Hepatocyte (in vitro differentiated cells): ENCODE results near the gene SRSF2. TPM values are rescaled to one million over a fixed set of nuclear protein-coding genes. Genes with fewer than 3 reads are reported as not detected.
"Not testable (repeated sequence)": the region's sequence is repeated elsewhere in the genome, so short reads cannot be mapped to it uniquely, and the experiment has no call there.

ENCODE experiments used
- DNase-seq: peaks from one replicate; pipeline ENCODE4 v3.0.0-alpha.2; 2016; ENCODE audit warnings: low spot score
- H2AFZ ChIP-seq: fragments of 200-600 bp; sonication (generic); 2 replicates; pipeline ENCODE4 v1.6.0; 2016; ENCODE audit warnings: antibody characterized with exemption, mild to moderate bottlenecking
- H3K27ac ChIP-seq: fragments of 200-600 bp; sonication (generic); 2 replicates; pipeline ENCODE4 v1.5.1; 2016; ENCODE audit warnings: mild to moderate bottlenecking
- H3K27me3 ChIP-seq: fragments of 200-600 bp; sonication (generic); 2 replicates; pipeline ENCODE4 v1.6.1; 2016
- H3K36me3 ChIP-seq: fragments of 200-600 bp; sonication (generic); replicated peaks from 2 replicates; pipeline ENCODE4 v1.5.1; 2016; ENCODE audit warnings: low read depth; ENCODE audit not compliant: insufficient read depth
- H3K4me1 ChIP-seq: fragments of 200-600 bp; sonication (generic); 2 replicates; pipeline ENCODE4 v1.5.1; 2016; ENCODE audit warnings: mild to moderate bottlenecking, moderate library complexity; ENCODE audit not compliant: insufficient read depth
- H3K4me2 ChIP-seq: fragments of 200-600 bp; sonication (generic); 2 replicates; pipeline ENCODE4 v1.6.0; 2016
- H3K4me3 ChIP-seq: fragments of 200-600 bp; sonication (generic); 2 replicates; pipeline ENCODE4 v1.5.1; 2016; ENCODE audit warnings: mild to moderate bottlenecking
- H3K79me2 ChIP-seq: fragments of 200-600 bp; sonication (generic); 2 replicates; pipeline ENCODE4 v1.6.0; 2017; ENCODE audit warnings: mild to moderate bottlenecking
- H3K9me2 ChIP-seq: fragments of 200-600 bp; sonication (generic); replicated peaks from 2 replicates; pipeline ENCODE4 v1.6.0; 2017; ENCODE audit warnings: mild to moderate bottlenecking; ENCODE audit not compliant: insufficient read depth
- H3K9me3 ChIP-seq: fragments of 200-600 bp; sonication (generic); 2 replicates; pipeline ENCODE4 v1.5.1; 2016; ENCODE audit warnings: low read depth, mild to moderate bottlenecking
- H4K20me1 ChIP-seq: fragments of 200-600 bp; sonication (generic); 2 replicates; pipeline ENCODE4 v1.6.0; 2016; ENCODE audit warnings: mild to moderate bottlenecking; ENCODE audit not compliant: insufficient read depth, poor library complexity, severe bottlenecking
- EZH2 ChIP-seq: fragments of 200-600 bp; sonication (generic); IDR thresholded peaks from 2 replicates; pipeline ENCODE4 v1.6.1; 2016; ENCODE audit warnings: antibody characterized with exemption, mild to moderate bottlenecking, borderline replicate concordance
- EZH2phosphoT487 ChIP-seq: fragments of 200-600 bp; sonication (generic); IDR thresholded peaks from one replicate; pipeline ENCODE4 v1.6.1; 2018; ENCODE audit warnings: antibody characterized with exemption, mild to moderate bottlenecking, low read depth, moderate library complexity; ENCODE audit not compliant: unreplicated experiment, severe bottlenecking
- WGBS: methylation state at CpG from one replicate; pipeline ENCODE4 v1.1.6; 2016; ENCODE audit warnings: low lambda C conversion rate; ENCODE audit errors: missing lambda C conversion rate; 5-methylcytosine and 5-hydroxymethylcytosine counted together
- polyA plus RNA-seq: library from polyadenylated mRNA; unstranded; fragments of >200 nt; fragmentation: Nextera tagmentation; extraction: Ambion mirVana; gene quantifications from 2 replicates; pipeline ENCODE4 v1.2.1, GENCODE V29; 2016
- total RNA-seq: library from RNA; depleted of rRNA; stranded (reverse); fragments of >200 nt; gene quantifications from 2 replicates; pipeline ENCODE4 v1.2.3, GENCODE V29; 2014
- TF ChIP-seq, protein P1 (sequence below): fragments of 200-600 bp; sonication (generic); IDR thresholded peaks from 2 replicates; pipeline ENCODE4 v1.5.1; 2016; ENCODE audit warnings: antibody characterized with exemption, mild to moderate bottlenecking; ENCODE audit not compliant: poor library complexity

Gene SRSF2
- total and polyA plus RNA-seq, 2 experiments from 2014 or later = 152 TPM

DNA sequence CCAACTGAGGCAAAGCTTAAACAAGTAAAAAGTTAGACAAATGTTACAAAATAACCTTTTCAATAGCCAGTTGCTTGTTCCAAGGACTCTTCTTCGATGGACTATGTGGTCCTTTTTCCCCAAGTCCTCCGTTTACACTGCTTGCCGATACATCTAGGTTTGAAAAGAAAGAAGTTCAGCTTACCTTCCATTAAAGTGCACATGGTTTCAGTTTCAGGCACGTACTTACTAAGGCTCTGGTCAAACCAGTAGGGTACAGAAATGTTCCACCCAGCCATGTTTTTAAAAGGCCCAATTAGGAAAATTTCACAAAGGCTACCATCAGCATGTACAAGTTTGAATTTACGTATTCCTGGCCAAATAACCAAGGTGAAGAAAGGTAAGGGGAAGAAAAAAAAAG lies 2.1 kb downstream of the SRSF2 start:
- TF ChIP-seq, protein P1, sequence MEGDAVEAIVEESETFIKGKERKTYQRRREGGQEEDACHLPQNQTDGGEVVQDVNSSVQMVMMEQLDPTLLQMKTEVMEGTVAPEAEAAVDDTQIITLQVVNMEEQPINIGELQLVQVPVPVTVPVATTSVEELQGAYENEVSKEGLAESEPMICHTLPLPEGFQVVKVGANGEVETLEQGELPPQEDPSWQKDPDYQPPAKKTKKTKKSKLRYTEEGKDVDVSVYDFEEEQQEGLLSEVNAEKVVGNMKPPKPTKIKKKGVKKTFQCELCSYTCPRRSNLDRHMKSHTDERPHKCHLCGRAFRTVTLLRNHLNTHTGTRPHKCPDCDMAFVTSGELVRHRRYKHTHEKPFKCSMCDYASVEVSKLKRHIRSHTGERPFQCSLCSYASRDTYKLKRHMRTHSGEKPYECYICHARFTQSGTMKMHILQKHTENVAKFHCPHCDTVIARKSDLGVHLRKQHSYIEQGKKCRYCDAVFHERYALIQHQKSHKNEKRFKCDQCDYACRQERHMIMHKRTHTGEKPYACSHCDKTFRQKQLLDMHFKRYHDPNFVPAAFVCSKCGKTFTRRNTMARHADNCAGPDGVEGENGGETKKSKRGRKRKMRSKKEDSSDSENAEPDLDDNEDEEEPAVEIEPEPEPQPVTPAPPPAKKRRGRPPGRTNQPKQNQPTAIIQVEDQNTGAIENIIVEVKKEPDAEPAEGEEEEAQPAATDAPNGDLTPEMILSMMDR = no peak
- TF ChIP-seq EZH2 (no peak), EZH2phosphoT487 (no peak)
- peak overlapping the region; percentile 95 for H3K27ac ChIP-seq
- WGBS = 17% methylated on average over 5 of the region's 5 CpGs
- H3K27me3 ChIP-seq = no peaks in the 10 kb centered on the region
- no peak for DNase-seq
- H3K9me3 ChIP-seq = no peaks in the 10 kb centered on the region
- peaks cover 21% of the 10 kb centered on the region for H3K4me1 ChIP-seq
- peaks cover 29% of the 10 kb centered on the region for H4K20me1 ChIP-seq
- no peak overlapping the region for H2AFZ ChIP-seq
- H3K4me3 ChIP-seq = peak overlapping the region; percentile 83
- H3K36me3 ChIP-seq = no peaks in the 10 kb centered on the region
- peak overlapping the region; percentile 92 for H3K4me2 ChIP-seq
- peaks cover 80% of the 10 kb centered on the region for H3K79me2 ChIP-seq
- H3K9me2 ChIP-seq = no peaks in the 10 kb centered on the region

DNA sequence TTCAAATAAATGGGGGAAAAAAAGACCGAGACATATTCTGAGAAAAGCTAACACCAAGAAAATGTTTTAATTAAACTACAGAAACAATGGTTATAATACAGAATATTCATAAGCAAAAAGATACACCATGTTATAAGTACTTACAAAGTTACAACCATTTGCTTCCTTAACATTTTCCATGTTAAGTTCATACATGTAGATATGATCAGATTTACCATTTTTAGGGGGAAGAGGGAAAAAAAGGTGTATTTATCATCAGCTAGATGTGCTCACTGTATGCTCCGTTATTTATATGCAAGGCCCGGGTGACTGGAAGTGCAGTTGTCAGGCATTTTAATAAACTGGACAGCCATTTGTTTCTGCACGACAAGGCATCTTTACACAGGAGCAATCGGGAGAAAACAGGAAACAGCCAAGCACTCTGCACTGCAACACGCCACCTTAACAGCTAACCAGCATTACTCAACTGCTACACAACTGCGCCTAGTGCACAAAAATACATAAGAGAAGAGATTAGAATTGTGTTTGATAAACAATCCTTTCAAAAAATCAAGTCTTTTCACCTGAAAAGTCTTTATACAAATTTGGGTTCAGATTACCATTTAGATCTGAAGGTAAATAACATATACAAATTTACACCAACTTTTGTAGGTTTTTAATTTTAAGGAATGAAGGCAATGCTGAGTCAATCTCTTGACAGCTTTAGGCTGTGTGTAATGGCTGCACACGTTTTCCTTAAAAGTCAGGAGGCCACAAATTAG lies 2.9 kb downstream of the SRSF2 start:
- Histone ChIP-seq H3K36me3 (no peaks in the 10 kb centered on the region), H4K20me1 (peaks cover 29% of the 10 kb centered on the region), H3K27me3 (no peaks in the 10 kb centered on the region), H3K4me1 (peaks cover 14% of the 10 kb centered on the region), H3K27ac (peak overlapping the region; percentile 95), H3K4me3 (peak overlapping the region; percentile 83), H3K9me3 (no peaks in the 10 kb centered on the region), H2AFZ (no peak overlapping the region), H3K79me2 (peaks cover 80% of the 10 kb centered on the region), H3K4me2 (peak overlapping the region; percentile 92), H3K9me2 (no peaks in the 10 kb centered on the region)
- DNase-seq = no peak
- WGBS = 49% methylated on average over 8 of the region's 8 CpGs
- TF ChIP-seq EZH2 (no peak), EZH2phosphoT487 (no peak)
- TF ChIP-seq, protein P1 = no peak

DNA sequence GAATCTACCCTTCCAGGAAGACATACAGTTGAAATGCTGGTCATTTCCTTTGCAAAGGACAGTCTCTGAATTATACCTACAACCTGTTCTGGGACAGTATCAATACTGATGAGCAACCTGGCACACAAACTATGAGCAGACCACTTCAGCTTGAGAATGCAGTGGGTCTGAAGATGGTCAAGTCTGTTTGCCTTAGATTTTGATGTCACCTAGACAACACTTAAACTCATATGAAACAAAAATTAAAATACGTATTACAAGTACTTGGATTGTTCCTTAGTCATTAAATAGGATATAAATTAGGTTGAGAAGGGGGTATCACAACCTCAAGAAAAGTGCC lies 3.5 kb downstream of the SRSF2 start:
- H3K4me3 ChIP-seq = no peak overlapping the region
- no peaks in the 10 kb centered on the region for H3K36me3 ChIP-seq
- no peaks in the 10 kb centered on the region for H3K9me3 ChIP-seq
- TF ChIP-seq EZH2phosphoT487 (no peak), EZH2 (no peak)
- no peak overlapping the region for H3K27ac ChIP-seq
- H3K27me3 ChIP-seq = no peaks in the 10 kb centered on the region
- H3K4me2 ChIP-seq = peak overlapping the region; percentile 92
- H3K79me2 ChIP-seq = peaks cover 80% of the 10 kb centered on the region
- no peaks in the 10 kb centered on the region for H3K9me2 ChIP-seq
- peaks cover 29% of the 10 kb centered on the region for H4K20me1 ChIP-seq
- 89% methylated on average over 1 of the region's 1 CpG for WGBS
- no peak overlapping the region for H2AFZ ChIP-seq
- no peak for DNase-seq
- peaks cover 13% of the 10 kb centered on the region for H3K4me1 ChIP-seq

DNA sequence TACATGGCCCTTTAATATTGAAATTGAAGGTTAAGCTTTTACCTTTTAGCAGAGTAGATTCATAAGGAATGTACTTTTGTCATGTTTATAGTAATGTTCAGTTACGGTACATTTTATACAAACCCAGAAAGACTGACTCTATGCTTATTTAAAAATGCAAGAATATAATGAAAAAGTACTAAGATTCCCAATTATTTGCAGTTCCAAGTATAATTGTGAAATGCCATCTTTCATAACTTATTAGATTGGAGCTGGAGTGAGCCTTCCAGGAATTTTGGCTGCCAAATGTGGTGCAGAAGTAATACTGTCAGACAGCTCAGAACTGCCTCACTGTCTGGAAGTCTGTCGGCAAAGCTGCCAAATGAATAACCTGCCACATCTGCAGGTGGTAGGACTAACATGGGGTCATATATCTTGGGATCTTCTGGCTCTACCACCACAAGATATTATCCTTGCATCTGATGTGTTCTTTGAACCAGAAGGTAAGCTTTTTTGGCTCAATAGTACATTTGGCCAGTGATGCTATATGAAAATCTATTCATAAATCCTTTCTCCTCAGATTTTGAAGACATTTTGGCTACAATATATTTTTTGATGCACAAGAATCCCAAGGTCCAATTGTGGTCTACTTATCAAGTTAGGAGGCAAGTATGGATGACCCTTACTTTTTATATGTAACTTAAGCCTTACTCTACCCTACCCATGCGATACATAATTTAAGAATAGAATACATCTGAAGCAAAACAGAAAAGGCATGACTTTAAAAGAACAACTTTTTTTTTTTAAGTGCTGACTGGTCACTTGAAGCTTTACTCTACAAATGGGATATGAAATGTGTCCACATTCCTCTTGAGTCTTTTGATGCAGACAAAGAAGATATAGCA lies 4.2 kb downstream of the SRSF2 start:
- TF ChIP-seq, protein P1 = no peak
- TF ChIP-seq EZH2 = no peak
- TF ChIP-seq EZH2phosphoT487 = no peak
- Histone ChIP-seq H2AFZ (no peak overlapping the region), H3K79me2 (peaks cover 82% of the 10 kb centered on the region), H3K27ac (no peak overlapping the region), H3K4me2 (peak overlapping the region; percentile 92), H3K36me3 (no peaks in the 10 kb centered on the region), H4K20me1 (peaks cover 29% of the 10 kb centered on the region), H3K4me1 (peaks cover 14% of the 10 kb centered on the region), H3K9me2 (no peaks in the 10 kb centered on the region), H3K4me3 (no peak overlapping the region), H3K27me3 (no peaks in the 10 kb centered on the region), H3K9me3 (no peaks in the 10 kb centered on the region)
- no peak for DNase-seq
- WGBS = 75% methylated on average over 3 of the region's 3 CpGs

DNA sequence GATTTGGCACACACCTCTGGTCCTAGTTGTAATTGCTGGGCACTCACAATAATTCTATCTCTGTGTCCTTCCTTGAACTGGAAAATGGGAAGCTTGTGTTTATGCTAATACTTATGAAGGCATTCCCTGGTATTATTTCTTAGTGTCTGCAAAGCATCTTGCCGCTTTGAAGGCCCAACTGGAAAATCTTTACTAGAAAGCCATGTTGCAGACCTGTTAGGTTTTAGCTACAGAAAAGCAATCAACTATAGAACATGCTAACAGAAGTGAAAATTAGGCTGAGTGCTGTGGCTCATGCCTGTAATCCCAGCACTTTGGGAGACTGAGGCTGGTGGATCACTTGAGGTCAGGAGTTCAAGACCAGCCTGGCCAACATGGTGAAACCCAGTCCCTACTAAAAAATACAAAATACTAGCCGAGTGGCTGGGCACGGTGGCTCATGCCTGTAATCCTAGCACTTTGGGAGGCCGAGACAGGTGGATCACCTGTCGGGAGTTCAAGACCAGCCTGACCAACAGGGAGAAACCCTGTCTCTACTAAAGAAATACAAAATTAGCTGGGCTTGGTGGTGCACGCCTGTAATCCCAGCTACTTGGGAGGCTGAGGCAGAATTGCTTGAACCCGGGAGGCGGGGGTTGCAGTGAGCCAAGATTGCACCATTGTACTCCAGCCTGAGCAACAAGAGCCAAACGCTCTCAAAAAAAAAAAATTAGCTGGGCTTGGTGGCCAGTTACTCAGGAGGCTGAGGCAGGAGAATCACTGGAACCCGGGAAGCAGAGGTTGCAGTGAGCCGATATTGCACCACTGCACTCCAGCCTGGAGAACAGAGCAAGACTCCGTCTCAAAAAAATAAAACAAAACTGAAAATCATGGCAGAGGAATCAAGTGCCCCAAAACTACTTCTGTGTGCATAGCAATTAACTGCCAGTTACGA lies 5.1 kb downstream of the SRSF2 start:
- H3K9me3 ChIP-seq, H3K4me2 ChIP-seq, H3K4me3 ChIP-seq, H2AFZ ChIP-seq, H3K27ac ChIP-seq, H3K36me3 ChIP-seq, H3K9me2 ChIP-seq, H3K27me3 ChIP-seq, DNase-seq: not testable (repeated sequence)
- Histone ChIP-seq H3K79me2 (peaks cover 92% of the 10 kb centered on the region), H3K4me1 (peaks cover 21% of the 10 kb centered on the region), H4K20me1 (peaks cover 29% of the 10 kb centered on the region)
- 91% methylated on average over 10 of the region's 13 CpGs for WGBS
